Gastrocnemius medialis (tissue), 4 donors: Measurements from ENCODE around the gene RPL7L1. TPM values are rescaled to one million over a fixed set of nuclear protein-coding genes. Genes with fewer than 3 reads are reported as not detected.
"Not testable (repeated sequence)": the region's sequence is repeated elsewhere in the genome, so short reads cannot be mapped to it uniquely, and the experiment has no call there.

Experiments
- ATAC-seq, 2 donors: fragments of 150-250 bp; one replicate each; pipeline ENCODE4 v1.9.1; 2016
- DNase-seq, 2 donors: peaks; one replicate each; pipeline ENCODE4 v3.0.0-alpha.2; 2019
- H3K27ac ChIP-seq, 4 donors: fragments of 200-600 bp; sonication (generic); 1 replicate in 1 of 4; 2 replicates in 3 of 4; pipeline ENCODE4 v1.5.1; 2016 to 2018; ENCODE audit warnings: mild to moderate bottlenecking in 2 of 4, moderate library complexity in 1 of 4
- H3K27me3 ChIP-seq, 3 donors: fragments of 200-600 bp; sonication (generic) in 2 of 3; 1 replicate in 1 of 3; 2 replicates in 2 of 3; pipeline versions ENCODE4 v1.5.1 to v1.6.0; 2016 to 2019; ENCODE audit warnings: mild to moderate bottlenecking in 1 of 3, moderate library complexity in 1 of 3
- H3K36me3 ChIP-seq, 2 donors: fragments of 200-600 bp; sonication (generic) in 1 of 2; one replicate each; pipeline ENCODE4 v1.5.1; 2017 to 2018
- H3K4me1 ChIP-seq, 2 donors: fragments of 200-600 bp; sonication (generic) in 1 of 2; one replicate each; pipeline ENCODE4 v1.5.1; 2016 to 2017; ENCODE audit warnings: mild to moderate bottlenecking in 2 of 2
- H3K4me3 ChIP-seq, 4 donors: fragments of 200-600 bp; sonication (generic) in 3 of 4; 1 replicate in 1 of 4; 2 replicates in 3 of 4; pipeline ENCODE4 v1.5.1; 2016 to 2019; ENCODE audit warnings: mild to moderate bottlenecking in 2 of 4
- H3K9me3 ChIP-seq, 3 donors: fragments of 200-600 bp; sonication (generic) in 2 of 3; 1 replicate in 1 of 3; 2 replicates in 2 of 3; pipeline ENCODE4 v1.5.1; 2016 to 2019
- CTCF ChIP-seq, 5 experiments: fragments of 450-650 bp in 3 of 5; fragments of 200-600 bp in 2 of 5; sonication (generic) in 2 of 5; IDR thresholded peaks in 4 of 5; conservative IDR thresholded peaks in 1 of 5; 1 replicate in 4 of 5; 2 replicates in 1 of 5; pipeline ENCODE4 v1.5.1; 2016 to 2019; ENCODE audit warnings: antibody characterized with exemption in 5 of 5, mild to moderate bottlenecking in 3 of 5, moderate library complexity in 3 of 5
- POLR2A ChIP-seq, 2 donors: fragments of 450-650 bp; IDR thresholded peaks; one replicate each; pipeline ENCODE4 v1.6.1; 2017; ENCODE audit warnings: antibody characterized with exemption in 2 of 2, mild to moderate bottlenecking in 2 of 2, moderate library complexity in 2 of 2
- in situ Hi-C, 4 donors: fragments of 200-750 bp; cut with MboI; loops; one replicate each; pipeline versions ENCODE4 v1.15.0 to v1.8.0; 2017; ENCODE audit warnings: low sequenced_read_pairs in 4 of 4
- intact Hi-C: fragments of 100-400 bp; cut with DNase I; formaldehyde crosslinking; loops from one replicate; pipeline ENCODE4 v1.15.1; 2023; ENCODE audit warnings: low total_unique reads
- total RNA-seq, 4 donors: library from RNA; depleted of rRNA; stranded (reverse); fragments of >200 nt; gene quantifications; one replicate each; pipeline versions ENCODE4 v1.1.0 to v1.2.3, GENCODE V29; 2016

Gene RPL7L1
- total RNA-seq, 4 donors from 2014 or later = 59.6 to 87.1 (median 65.2) TPM

GRCh38 chr6:42896178-42896719 is 16.8 kb downstream of the RPL7L1 start:
- DNase-seq (no peak), ATAC-seq (peak; percentile 75 to 89)
- no peaks in the 10 kb centered on the region for H3K36me3 ChIP-seq
- H3K4me3 ChIP-seq = no peak overlapping the region
- H3K4me1 ChIP-seq = peaks cover 28 to 34% of the 10 kb centered on the region in 2 donors
- H3K9me3 ChIP-seq = no peaks in the 10 kb centered on the region
- no peak for TF ChIP-seq POLR2A (IDR thresholded peaks at IDR 0.05)
- TF ChIP-seq CTCF (IDR thresholded peaks at IDR 0.05 in 4 of 5, conservative IDR thresholded peaks at IDR 0.05 in 1 of 5) = no peak
- intact Hi-C loops (loop anchor here (5.0 kb wide), 3 partner anchors 81 to 334 kb away; partner anchors contain the start of genes KLC4, MRPL2, PEX6 and UBR2), in situ Hi-C loops (no loop called here)
- no peaks in the 10 kb centered on the region for H3K27me3 ChIP-seq
- H3K27ac ChIP-seq = peak overlapping the region; percentile 69 to 83 (median 74)

- no peaks in the 10 kb centered on the region for H3K9me3 ChIP-seq
- in situ Hi-C loops (no loop called here), intact Hi-C loops (loop anchor here (5.0 kb wide), 3 partner anchors 78 to 337 kb away; partner anchors contain the start of genes KLC4, MRPL2, PEX6 and UBR2)
- no peaks in the 10 kb centered on the region for H3K36me3 ChIP-seq
- H3K4me3 ChIP-seq = no peak overlapping the region
- peak; percentile 35 to 59 for DNase-seq
- TF ChIP-seq CTCF (IDR thresholded peaks at IDR 0.05 in 4 of 5, conservative IDR thresholded peaks at IDR 0.05 in 1 of 5) (peak; percentile 54 to 88 (median 83)), POLR2A (IDR thresholded peaks at IDR 0.05) (no peak)
- ATAC-seq = no peak
- H3K27me3 ChIP-seq = no peaks in the 10 kb centered on the region
- H3K4me1 ChIP-seq = peaks cover 27 to 35% of the 10 kb centered on the region in 2 donors
- peak overlapping the region in 2 of 4 donors; percentile 1 to 49 for H3K27ac ChIP-seq
Observed at GRCh38 chr6:42898891-42899361, 19.5 kb downstream of the RPL7L1 start.

- intact Hi-C loops (loop anchor here (2.0 to 10.0 kb wide), 6 partner anchors 77 to 435 kb away; partner anchors contain the start of genes KLC4, MRPL2, PEX6 and UBR2), in situ Hi-C loops (loop anchor here (5.0 to 25.0 kb wide), 3 partner anchors 242 to 437 kb away; no protein-coding TSS in a partner anchor)
- Histone ChIP-seq H3K4me1 (peaks cover 27 to 35% of the 10 kb centered on the region in 2 donors), H3K27ac (no peak overlapping the region), H3K9me3 (no peaks in the 10 kb centered on the region), H3K4me3 (no peak overlapping the region), H3K27me3 (no peaks in the 10 kb centered on the region), H3K36me3 (no peaks in the 10 kb centered on the region)
- TF ChIP-seq CTCF (IDR thresholded peaks at IDR 0.05 in 4 of 5, conservative IDR thresholded peaks at IDR 0.05 in 1 of 5) = no peak
- no peak for TF ChIP-seq POLR2A (IDR thresholded peaks at IDR 0.05)
- ATAC-seq (no peak), DNase-seq (no peak)
Observed at GRCh38 chr6:42899871-42900270, 20.5 kb downstream of the RPL7L1 start.

GRCh38 chr6:42901538-42901957 is 22.1 kb downstream of the RPL7L1 start:
- Histone ChIP-seq H3K27me3 (no peaks in the 10 kb centered on the region), H3K4me3 (no peak overlapping the region), H3K36me3 (no peaks in the 10 kb centered on the region), H3K4me1 (peaks cover 20 to 27% of the 10 kb centered on the region in 2 donors), H3K27ac (no peak overlapping the region), H3K9me3 (no peaks in the 10 kb centered on the region)
- intact Hi-C loops = loop anchor here (1.0 to 10.0 kb wide), 4 partner anchors 226 to 433 kb away; no protein-coding TSS in a partner anchor
- TF ChIP-seq POLR2A (IDR thresholded peaks at IDR 0.05) = no peak
- peak; percentile 85 to 93 (median 90) for TF ChIP-seq CTCF (IDR thresholded peaks at IDR 0.05 in 4 of 5, conservative IDR thresholded peaks at IDR 0.05 in 1 of 5)
- DNase-seq (peak; percentile 60 to 76), ATAC-seq (peak; percentile 92 to 99)
- in situ Hi-C loops = loop anchor here (5.0 to 25.0 kb wide), 3 partner anchors 241 to 436 kb away; no protein-coding TSS in a partner anchor

- H3K27ac ChIP-seq = not testable (repeated sequence)
Observed at GRCh38 chr6:42902429-42903263, 23.2 kb downstream of the RPL7L1 start.

More at GRCh38 chr6:42902429-42903263, 23.2 kb downstream of the RPL7L1 start:
- not testable (repeated sequence) for H3K36me3 ChIP-seq, H3K27me3 ChIP-seq, DNase-seq, H3K9me3 ChIP-seq, H3K4me3 ChIP-seq, ATAC-seq
- H3K4me1 ChIP-seq = peaks cover 9 to 16% of the 10 kb centered on the region in 2 donors
- intact Hi-C loops (loop anchor here (5.0 to 10.0 kb wide), 2 partner anchors 225 to 432 kb away; no protein-coding TSS in a partner anchor), in situ Hi-C loops (loop anchor here (5.0 to 25.0 kb wide), 3 partner anchors 240 to 435 kb away; no protein-coding TSS in a partner anchor)
